ENCODE measurements around the gene OSBPL2.

Gene OSBPL2

DNA sequence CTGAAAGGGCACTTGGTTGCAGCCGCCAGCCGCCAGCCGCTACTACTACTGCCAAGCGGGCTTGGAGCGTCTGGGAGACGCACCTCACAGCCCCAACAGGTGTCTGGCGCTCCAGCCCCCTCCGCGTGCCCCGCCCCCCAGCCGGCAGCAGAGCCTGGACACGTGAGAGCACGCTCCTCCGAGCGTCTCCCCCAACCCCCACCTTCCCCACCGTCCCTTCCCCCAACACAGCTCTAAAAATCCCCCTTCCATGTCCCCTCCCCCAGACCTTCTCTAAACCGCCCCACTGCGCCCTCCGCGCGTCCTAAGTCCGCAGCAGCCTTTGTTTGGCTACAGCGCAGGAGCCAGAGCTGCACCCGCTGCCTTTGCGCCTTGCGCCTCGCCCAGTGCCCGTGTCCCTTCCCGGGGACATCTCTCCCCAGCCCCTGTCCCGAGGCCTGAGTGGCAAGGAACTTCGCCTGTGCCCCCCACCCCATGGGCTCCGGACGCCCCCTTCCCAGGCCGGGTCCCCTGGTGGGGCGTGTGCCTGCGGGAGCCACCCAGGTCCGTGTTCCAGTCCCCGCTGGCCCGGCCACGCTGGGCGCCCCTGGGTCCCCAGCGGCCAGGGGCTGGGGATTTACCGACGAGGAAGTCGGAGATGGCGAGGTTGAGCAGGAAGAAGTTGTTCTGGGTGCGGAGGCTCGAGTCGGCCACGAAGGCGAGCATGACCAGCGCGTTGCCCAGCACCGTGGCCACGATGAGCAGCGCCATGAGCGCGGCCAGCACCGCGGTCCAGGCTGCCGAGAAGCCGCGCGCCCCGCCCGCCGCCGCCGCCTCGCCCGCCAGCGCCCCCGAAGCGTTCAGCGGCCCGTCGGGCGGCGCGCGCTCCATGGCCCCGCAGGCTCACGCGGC, 19.0 kb upstream of the OSBPL2 start:
- Histone ChIP-seq H3K4me2 (no peak overlapping the region), H3K27me3 (ENCODE audit: insufficient read depth, low read depth) (peaks cover 92% of the 10 kb centered on the region)
- TF ChIP-seq CTCF (conservative IDR thresholded peaks at IDR 0.05; ENCODE audit: low read depth, low read length), result no peak

DNA sequence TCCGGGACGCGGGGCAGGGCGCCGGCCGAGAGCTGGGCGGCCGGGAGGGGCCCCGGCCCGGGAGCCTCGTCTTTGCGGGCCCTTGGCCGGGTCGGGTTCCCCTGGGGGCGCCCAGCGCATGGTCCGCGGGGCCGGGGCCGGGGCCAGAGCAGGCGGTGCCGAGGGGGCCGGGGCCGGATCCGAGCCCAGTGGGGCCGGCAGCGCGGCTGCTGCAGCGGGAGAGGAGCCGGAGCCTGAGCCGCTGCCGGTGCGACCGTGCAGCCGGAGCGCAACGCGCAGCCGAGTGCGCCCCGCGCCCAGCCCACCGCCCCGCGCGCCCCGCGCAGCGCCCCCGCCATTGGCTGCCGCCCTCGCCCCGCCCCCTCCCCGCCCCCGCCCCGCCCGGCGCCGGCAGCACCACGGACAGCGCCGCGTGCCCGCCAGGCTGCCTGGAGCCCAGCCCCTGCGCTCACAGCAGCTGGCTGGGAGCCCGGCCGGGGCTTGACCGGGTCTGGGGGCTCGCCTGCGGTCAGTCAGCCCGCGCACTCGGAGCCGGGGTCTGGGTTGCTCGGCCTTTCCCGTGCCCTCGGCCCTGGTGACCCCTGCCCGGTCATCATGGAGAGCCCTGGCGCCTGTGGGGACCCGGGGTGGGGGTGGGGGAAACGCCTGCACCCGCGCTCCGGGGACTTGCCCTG, 18.2 kb upstream of the OSBPL2 start, which contains the start of gene HRH3:
TSS of gene HRH3 (minus strand) at position 287 of the 674 bp plus-strand sequence. CDS start 308 bp downstream, outside the sequence.
- H4K20me1 ChIP-seq (ENCODE audit: insufficient read depth), result no peaks in the 10 kb centered on the region
- peaks cover 92% of the 10 kb centered on the region for H3K27me3 ChIP-seq (ENCODE audit: insufficient read depth, low read depth)
- H3K9ac ChIP-seq, result no peak within 1 kb of the TSS
- H3K36me3 ChIP-seq (ENCODE audit: insufficient read depth), result no peaks in the 10 kb centered on the region
- no peak for TF ChIP-seq CTCF (conservative IDR thresholded peaks at IDR 0.05; ENCODE audit: low read depth, low read length)
- no peak within 1 kb of the TSS for H3K4me3 ChIP-seq (IDR thresholded peaks at IDR 0.05; ENCODE audit: insufficient read depth, low read depth, low read length)
- no peak within 1 kb of the TSS for H3K27ac ChIP-seq
- H3K4me2 ChIP-seq, result peak within 1 kb of the TSS; percentile 39; the same call in 1 of the 2 replicates
- no peak within 1 kb of the TSS for H2AFZ ChIP-seq (ENCODE audit: low read depth)
- H3K79me2 ChIP-seq (ENCODE audit: insufficient read depth, low read depth), result no peaks in the 10 kb centered on the region
- H3K4me1 ChIP-seq (ENCODE audit: low read depth, poor library complexity, severe bottlenecking), result no peaks in the 10 kb centered on the region

More for the DNA sequence above, 19.0 kb upstream of the OSBPL2 start:
- Histone ChIP-seq H3K9ac (no peak overlapping the region), H2AFZ (ENCODE audit: low read depth) (no peak overlapping the region), H3K4me3 (IDR thresholded peaks at IDR 0.05; ENCODE audit: insufficient read depth, low read depth, low read length) (no peak overlapping the region), H3K79me2 (ENCODE audit: insufficient read depth, low read depth) (no peaks in the 10 kb centered on the region), H3K4me1 (ENCODE audit: low read depth, poor library complexity, severe bottlenecking) (no peaks in the 10 kb centered on the region), H3K27ac (no peak overlapping the region), H4K20me1 (ENCODE audit: insufficient read depth) (no peaks in the 10 kb centered on the region), H3K36me3 (ENCODE audit: insufficient read depth) (no peaks in the 10 kb centered on the region)

DNA sequence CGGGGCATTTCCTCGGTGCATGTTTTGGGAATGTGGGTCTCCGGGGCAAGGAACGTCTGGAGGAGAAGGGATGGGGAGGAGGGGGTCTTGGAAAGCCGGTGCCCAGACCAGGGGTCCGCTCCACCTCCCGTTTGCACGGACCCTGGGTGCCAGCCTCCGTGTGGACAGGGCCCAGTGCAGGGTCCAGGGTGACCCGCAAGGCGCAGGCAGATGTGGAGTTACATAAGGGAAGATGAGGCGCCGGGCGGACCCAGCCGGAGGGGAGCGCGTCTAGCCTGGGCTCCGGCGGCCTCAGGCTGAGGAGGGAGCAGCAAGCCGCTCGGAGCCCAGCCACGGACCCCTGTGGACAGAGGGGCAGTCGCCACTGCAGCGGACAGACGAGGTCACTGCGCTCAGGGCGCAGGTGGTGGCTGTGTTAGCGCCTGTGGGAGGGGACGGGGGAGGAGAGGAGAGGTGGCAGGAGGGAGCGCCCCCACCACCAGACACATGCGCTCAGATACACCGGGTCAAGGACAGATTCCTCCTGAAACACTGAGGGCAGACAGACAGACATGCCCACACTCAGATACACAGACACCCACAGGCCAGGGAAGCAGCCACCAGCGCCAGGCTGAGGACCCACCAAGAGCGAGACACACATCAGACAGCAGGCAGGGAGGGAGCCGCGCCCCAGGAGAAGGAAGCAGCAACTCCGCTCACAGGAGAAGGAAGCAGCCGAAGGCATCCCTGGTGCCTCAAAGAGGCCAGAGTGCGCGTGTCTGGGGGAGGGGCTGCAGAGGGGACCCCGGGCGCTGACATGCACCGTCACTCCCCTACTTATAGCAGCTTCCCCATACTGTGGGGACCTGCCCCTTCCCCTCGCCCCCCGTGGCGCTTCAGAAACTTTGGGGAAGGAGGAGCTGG, 17.4 kb upstream of the OSBPL2 start:
- peak overlapping the region; percentile 39; the same call in 1 of the 2 replicates for H3K4me2 ChIP-seq
- H2AFZ ChIP-seq (ENCODE audit: low read depth), result no peak overlapping the region
- H3K9ac ChIP-seq, result no peak overlapping the region
- H3K27me3 ChIP-seq (ENCODE audit: insufficient read depth, low read depth), result peaks cover 92% of the 10 kb centered on the region
- H3K4me3 ChIP-seq (IDR thresholded peaks at IDR 0.05; ENCODE audit: insufficient read depth, low read depth, low read length), result no peak overlapping the region
- H4K20me1 ChIP-seq (ENCODE audit: insufficient read depth), result no peaks in the 10 kb centered on the region
- no peak overlapping the region for H3K27ac ChIP-seq
- TF ChIP-seq CTCF (conservative IDR thresholded peaks at IDR 0.05; ENCODE audit: low read depth, low read length), result no peak
- H3K36me3 ChIP-seq (ENCODE audit: insufficient read depth), result no peaks in the 10 kb centered on the region
- H3K79me2 ChIP-seq (ENCODE audit: insufficient read depth, low read depth), result no peaks in the 10 kb centered on the region
- H3K4me1 ChIP-seq (ENCODE audit: low read depth, poor library complexity, severe bottlenecking), result no peaks in the 10 kb centered on the region

DNA sequence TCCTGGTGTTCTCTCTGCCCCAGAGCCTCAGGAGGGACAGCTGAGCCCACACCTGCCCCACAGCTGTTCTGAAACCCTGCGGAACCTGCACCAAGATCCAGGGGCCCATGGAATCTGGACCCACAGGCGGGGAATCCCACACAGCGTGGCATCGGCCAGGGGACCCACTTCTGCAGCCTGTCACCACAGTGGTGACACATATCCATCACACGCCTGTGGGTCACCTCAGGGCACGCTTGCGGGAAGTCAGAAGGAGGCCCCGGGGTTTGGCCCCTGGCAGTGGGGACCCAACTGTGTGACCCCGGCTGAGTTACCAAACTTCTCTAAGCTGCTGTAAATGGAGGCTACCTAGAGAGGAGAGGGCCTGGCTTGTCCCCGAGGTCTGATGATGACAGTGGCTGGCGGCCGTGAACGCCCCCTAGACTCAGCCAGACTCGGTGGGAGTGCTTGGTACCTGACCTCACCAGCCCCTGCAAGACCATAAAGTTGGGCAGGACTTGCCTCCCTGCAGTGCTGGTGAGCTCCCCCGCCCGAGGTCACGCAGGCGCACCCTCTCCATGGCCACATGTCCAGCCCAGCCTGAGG, 16.0 kb upstream of the OSBPL2 start:
- H3K27me3 ChIP-seq (ENCODE audit: insufficient read depth, low read depth), result peaks cover 91% of the 10 kb centered on the region
- no peaks in the 10 kb centered on the region for H4K20me1 ChIP-seq (ENCODE audit: insufficient read depth)
- no peak overlapping the region for H3K27ac ChIP-seq
- no peak overlapping the region for H3K9ac ChIP-seq
- no peak overlapping the region for H2AFZ ChIP-seq (ENCODE audit: low read depth)
- H3K36me3 ChIP-seq (ENCODE audit: insufficient read depth), result no peaks in the 10 kb centered on the region
- no peak overlapping the region for H3K4me2 ChIP-seq
- H3K4me1 ChIP-seq (ENCODE audit: low read depth, poor library complexity, severe bottlenecking), result no peaks in the 10 kb centered on the region
- TF ChIP-seq CTCF (conservative IDR thresholded peaks at IDR 0.05; ENCODE audit: low read depth, low read length), result no peak
- H3K4me3 ChIP-seq (IDR thresholded peaks at IDR 0.05; ENCODE audit: insufficient read depth, low read depth, low read length), result no peak overlapping the region
- H3K79me2 ChIP-seq (ENCODE audit: insufficient read depth, low read depth), result no peaks in the 10 kb centered on the region
